Neural crest cell (in vitro differentiated cells): ENCODE data around the gene ADAMTS2. TPM values are rescaled to one million over a fixed set of nuclear protein-coding genes. Genes with fewer than 3 reads are reported as not detected.

Experiments
- DNase-seq: peaks from one replicate; pipeline ENCODE4 v3.0.0; 2021; ENCODE audit warnings: low read depth, mixed read lengths, low spot score
- H3K27ac Mint-ChIP-seq: one replicate; pipeline ENCODE4 v1.8.0; 2021; ENCODE audit warnings: mild to moderate bottlenecking, mixed read lengths; ENCODE audit not compliant: unreplicated experiment
- H3K27me3 Mint-ChIP-seq: 2 replicates; pipeline ENCODE4 v1.8.0; 2021; ENCODE audit warnings: low read depth, mild to moderate bottlenecking, mixed read lengths
- H3K36me3 Mint-ChIP-seq: 2 replicates; pipeline ENCODE4 v1.8.0; 2021; ENCODE audit warnings: low read depth, mild to moderate bottlenecking, mixed read lengths
- H3K4me1 Mint-ChIP-seq: 2 replicates; pipeline ENCODE4 v1.8.0; 2021; ENCODE audit warnings: mixed read lengths
- H3K4me3 Mint-ChIP-seq: one replicate; pipeline ENCODE4 v1.8.0; 2021; ENCODE audit warnings: mild to moderate bottlenecking, mixed read lengths
- H3K9me3 Mint-ChIP-seq: 2 replicates; pipeline ENCODE4 v1.8.0; 2021; ENCODE audit warnings: mixed read lengths
- total RNA-seq: library from RNA; stranded (reverse); gene quantifications from 2 replicates; pipeline ENCODE4 v1.2.1, GENCODE V29; 2021
- TF ChIP-seq, protein P1 (sequence below): fragments of 200-600 bp; sonication (generic); conservative IDR thresholded peaks from 2 replicates; pipeline ENCODE4 v1.5.0; 2021; ENCODE audit warnings: antibody characterized with exemption, mild to moderate bottlenecking

The ADAMTS2 gene
- total RNA-seq, 1 donor from 2014 or later = 1.5 TPM

DNA sequence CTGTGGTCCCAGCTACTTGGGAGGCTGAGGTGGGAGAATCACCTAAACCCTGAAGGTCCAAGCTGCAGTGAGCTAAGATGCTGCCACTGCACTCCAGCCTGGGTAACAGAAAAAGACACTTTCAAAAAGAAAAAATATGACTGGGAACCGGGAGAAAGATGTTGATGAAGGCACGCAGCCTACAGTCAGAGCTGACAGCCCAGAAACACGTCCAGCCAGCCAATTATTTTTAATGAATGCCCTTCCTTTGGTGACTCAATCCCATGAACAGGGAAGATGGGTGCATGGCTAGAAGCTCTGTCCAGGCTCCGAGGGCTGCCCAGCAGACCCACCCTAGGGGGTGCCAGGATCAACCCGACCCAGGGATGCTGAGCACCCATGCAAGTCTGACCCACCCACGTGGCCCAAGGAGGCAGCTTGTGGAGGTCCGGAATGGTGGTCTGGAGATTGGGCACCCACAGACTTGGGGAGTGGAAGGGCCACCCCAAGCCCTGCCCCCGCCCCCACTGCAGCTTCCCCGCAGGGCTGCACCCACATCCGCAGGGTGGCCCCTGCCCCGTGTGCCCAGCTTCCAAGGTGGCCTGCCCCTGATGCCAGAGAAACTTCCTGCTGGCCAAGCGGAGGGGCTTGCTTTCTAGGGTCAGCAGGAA is 51.0 kb downstream of the ADAMTS2 start:
- DNase-seq = no peak
- Mint-ChIP-seq H3K4me3 (no peak overlapping the region), H3K4me1 (no peaks in the 10 kb centered on the region), H3K36me3 (no peaks in the 10 kb centered on the region), H3K27me3 (no peaks in the 10 kb centered on the region), H3K9me3 (no peaks in the 10 kb centered on the region), H3K27ac (no peak overlapping the region)
- TF ChIP-seq, protein P1, sequence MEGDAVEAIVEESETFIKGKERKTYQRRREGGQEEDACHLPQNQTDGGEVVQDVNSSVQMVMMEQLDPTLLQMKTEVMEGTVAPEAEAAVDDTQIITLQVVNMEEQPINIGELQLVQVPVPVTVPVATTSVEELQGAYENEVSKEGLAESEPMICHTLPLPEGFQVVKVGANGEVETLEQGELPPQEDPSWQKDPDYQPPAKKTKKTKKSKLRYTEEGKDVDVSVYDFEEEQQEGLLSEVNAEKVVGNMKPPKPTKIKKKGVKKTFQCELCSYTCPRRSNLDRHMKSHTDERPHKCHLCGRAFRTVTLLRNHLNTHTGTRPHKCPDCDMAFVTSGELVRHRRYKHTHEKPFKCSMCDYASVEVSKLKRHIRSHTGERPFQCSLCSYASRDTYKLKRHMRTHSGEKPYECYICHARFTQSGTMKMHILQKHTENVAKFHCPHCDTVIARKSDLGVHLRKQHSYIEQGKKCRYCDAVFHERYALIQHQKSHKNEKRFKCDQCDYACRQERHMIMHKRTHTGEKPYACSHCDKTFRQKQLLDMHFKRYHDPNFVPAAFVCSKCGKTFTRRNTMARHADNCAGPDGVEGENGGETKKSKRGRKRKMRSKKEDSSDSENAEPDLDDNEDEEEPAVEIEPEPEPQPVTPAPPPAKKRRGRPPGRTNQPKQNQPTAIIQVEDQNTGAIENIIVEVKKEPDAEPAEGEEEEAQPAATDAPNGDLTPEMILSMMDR = no peak

DNA sequence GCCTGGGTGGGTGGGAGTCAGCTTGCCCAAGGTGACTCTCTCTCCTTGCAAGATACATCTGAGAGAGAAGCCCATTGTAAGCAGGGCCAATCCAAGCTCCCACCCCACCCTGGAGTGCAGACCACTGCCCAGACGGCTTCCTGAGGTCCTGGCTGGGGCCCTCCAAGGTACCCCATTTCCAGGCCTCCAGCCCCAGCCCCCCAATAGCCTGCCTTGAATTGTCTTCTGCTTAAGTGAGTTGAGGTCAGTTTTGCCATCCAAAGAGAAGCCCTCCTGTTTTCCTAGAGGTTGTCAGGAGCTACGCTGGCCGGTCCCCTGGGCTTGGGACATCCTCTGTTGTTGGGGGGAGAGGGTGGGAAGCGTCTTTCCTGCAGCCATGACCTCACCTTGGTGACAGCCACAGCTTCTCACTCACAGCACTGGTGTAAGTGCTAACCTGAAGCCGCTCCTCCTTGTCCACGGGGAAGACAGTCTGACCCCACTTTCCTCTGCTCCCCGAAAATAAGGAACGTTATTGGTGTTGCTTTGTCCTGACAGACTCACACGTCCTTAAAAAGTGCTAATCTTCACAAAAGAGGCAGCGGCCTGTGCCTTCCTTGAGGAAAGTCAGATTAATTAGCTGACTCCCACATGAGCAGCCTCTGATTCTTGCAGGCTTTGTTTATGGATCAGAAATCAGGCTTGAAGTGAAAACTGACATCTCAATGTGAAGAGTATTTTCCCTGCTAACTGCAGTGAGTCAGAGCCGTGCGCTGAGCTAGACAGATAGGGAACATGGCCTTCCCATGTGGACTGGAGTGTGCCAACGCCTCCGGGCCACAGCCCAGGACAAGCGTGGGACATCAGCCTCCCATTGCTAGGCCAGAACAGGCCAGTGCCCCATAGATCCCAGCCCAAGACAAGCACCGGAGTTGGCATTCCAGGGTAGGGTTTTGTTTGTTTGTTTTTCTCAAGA is 52.3 kb downstream of the ADAMTS2 start:
- Mint-ChIP-seq H3K9me3 (no peaks in the 10 kb centered on the region), H3K27ac (peak overlapping the region; percentile 71), H3K4me1 (no peaks in the 10 kb centered on the region), H3K36me3 (no peaks in the 10 kb centered on the region), H3K27me3 (no peaks in the 10 kb centered on the region), H3K4me3 (no peak overlapping the region)
- TF ChIP-seq, protein P1 = no peak
- no peak for DNase-seq

DNA sequence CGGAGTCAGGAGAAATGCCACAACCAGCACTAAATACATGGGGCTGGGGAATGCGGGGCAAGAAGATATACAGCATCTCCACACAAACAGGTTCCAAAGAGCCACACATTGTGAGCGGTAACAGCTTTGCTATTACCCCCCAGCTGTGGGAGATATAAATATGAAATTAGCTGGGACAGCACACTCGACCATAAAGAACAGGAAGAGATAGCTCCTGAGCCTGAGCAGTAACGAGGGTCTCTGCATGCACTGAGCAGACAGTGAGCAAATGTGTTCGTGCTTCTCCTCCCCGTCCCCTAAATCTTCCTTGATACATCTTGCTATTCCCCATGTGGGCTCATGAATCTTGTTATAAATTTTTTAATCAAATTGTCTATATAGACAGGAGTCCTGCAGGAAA is 53.1 kb downstream of the ADAMTS2 start:
- no peak overlapping the region for H3K4me3 Mint-ChIP-seq
- H3K9me3 Mint-ChIP-seq = no peaks in the 10 kb centered on the region
- no peaks in the 10 kb centered on the region for H3K27me3 Mint-ChIP-seq
- no peaks in the 10 kb centered on the region for H3K36me3 Mint-ChIP-seq
- no peaks in the 10 kb centered on the region for H3K4me1 Mint-ChIP-seq
- TF ChIP-seq, protein P1 = no peak
- DNase-seq = no peak
- no peak overlapping the region for H3K27ac Mint-ChIP-seq

DNA sequence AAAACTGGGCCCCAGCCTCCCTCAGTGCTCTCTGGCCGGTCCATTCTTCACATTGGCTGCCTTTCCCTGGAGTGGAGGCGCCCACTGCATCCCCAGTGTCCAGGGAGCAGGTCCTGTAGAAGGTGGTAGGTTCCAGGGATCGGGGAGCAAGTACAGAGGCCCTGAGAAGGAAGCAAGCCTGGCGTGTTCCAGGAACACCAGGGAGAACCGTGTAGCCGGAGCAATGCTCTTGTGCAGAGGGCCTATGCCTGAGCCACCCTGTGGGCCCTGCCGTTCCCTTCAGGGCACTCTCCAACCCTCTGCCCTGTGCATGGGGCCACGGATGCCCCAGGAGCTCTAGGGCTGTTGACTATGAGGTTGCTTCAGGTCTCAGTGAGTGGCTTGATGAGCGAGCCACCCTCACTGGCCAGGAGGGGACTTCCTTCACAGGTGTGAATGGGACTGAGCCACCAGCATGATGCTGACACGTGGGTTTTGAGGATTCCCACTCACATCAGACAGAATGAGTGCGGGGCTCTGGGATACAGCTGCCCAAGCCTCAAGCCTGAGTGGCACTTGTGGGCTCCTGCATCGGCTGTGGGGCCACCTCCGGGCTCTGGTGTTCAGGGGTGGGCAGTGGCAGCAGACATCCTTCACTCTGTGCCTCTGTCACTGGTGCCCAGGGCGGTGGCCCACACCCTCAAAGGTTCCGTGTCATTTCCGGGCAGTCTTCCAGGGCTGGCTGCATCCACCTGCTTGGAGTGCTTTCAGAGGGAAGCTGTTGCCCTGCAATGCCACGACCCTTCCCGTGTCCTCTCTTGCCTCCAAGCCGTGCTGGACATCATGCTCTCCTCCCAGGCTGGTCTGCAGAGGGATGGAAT is 54.4 kb downstream of the ADAMTS2 start:
- H3K27me3 Mint-ChIP-seq = no peaks in the 10 kb centered on the region
- no peak overlapping the region for H3K27ac Mint-ChIP-seq
- DNase-seq = no peak
- H3K4me3 Mint-ChIP-seq = no peak overlapping the region
- H3K9me3 Mint-ChIP-seq = no peaks in the 10 kb centered on the region
- no peaks in the 10 kb centered on the region for H3K36me3 Mint-ChIP-seq
- TF ChIP-seq, protein P1 = no peak
- H3K4me1 Mint-ChIP-seq = no peaks in the 10 kb centered on the region

DNA sequence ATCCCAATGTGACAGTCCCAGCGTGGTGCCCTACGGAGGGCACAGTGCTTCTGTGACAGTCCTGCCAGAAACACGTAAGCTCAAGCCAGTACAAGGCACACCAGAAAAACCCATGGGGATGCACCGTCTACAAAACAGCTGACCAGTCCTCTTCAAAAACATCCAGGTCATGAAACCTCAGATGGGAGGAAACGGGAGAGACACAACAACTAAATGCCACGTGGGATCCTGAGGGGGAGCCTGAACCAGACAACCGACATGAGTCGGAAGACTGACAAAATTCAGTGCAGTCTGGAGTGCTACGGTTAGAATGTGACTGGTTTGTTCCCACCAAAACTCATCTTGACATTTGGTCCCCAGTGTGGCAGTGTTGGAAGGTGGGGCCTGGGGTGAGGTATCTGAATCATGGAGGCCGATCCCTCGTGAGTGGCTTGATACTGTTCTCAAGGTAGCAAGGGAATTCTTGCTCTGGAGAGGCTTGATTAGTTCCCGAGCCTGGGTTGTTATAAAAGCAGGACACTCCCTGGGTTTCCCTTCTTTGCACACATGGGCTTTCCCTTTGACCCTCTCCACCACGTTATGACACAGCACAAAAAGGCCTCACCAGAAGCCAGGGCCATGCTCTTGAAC is 55.4 kb downstream of the ADAMTS2 start:
- Mint-ChIP-seq H3K27ac (no peak overlapping the region), H3K4me1 (peaks cover 10% of the 10 kb centered on the region), H3K27me3 (no peaks in the 10 kb centered on the region), H3K4me3 (no peak overlapping the region), H3K9me3 (no peaks in the 10 kb centered on the region), H3K36me3 (no peaks in the 10 kb centered on the region)
- TF ChIP-seq, protein P1 = no peak
- no peak for DNase-seq
